OCI-LY1 (cell line): ENCODE data around the gene TAAR5.
"Not testable (repeated sequence)": the region's sequence is repeated elsewhere in the genome, so short reads cannot be mapped to it uniquely, and the experiment has no call there.

Source experiments
- H2AFZ ChIP-seq: fragments of 200-600 bp; sonication (generic), shearing (Covaris generic); 2 replicates; pipeline ENCODE4 v1.6.0; 2014; ENCODE audit warnings: antibody characterized with exemption, mild to moderate bottlenecking, low read length
- H3F3A ChIP-seq: fragments of 200-600 bp; sonication (generic), shearing (Covaris generic); 2 replicates; pipeline ENCODE4 v1.6.0; 2014; ENCODE audit warnings: mild to moderate bottlenecking, antibody characterized with exemption, low read length, moderate library complexity; ENCODE audit not compliant: insufficient read depth
- H3K27ac ChIP-seq: fragments of 200-600 bp; sonication (generic); 2 replicates; pipeline ENCODE4 v1.5.1; 2014; ENCODE audit warnings: low read length, mixed run types, mild to moderate bottlenecking, low read depth; ENCODE audit not compliant: poor library complexity, severe bottlenecking
- H3K27me3 ChIP-seq: fragments of 200-600 bp; sonication (generic); 2 replicates; pipeline ENCODE4 v1.6.0; 2014; ENCODE audit warnings: antibody characterized with exemption, mild to moderate bottlenecking, low read length, moderate library complexity; ENCODE audit not compliant: insufficient read depth
- H3K36me3 ChIP-seq: fragments of 200-600 bp; sonication (generic); 2 replicates; pipeline ENCODE4 v1.6.1; 2014; ENCODE audit warnings: mild to moderate bottlenecking, antibody characterized with exemption, low read length, moderate library complexity, mixed read lengths; ENCODE audit not compliant: insufficient read depth
- H3K4me1 ChIP-seq: fragments of 200-600 bp; sonication (generic); 2 replicates; pipeline ENCODE4 v1.5.1; 2014; ENCODE audit warnings: mild to moderate bottlenecking, low read length, moderate library complexity; ENCODE audit not compliant: insufficient read depth, severe bottlenecking
- H3K4me2 ChIP-seq: fragments of 200-600 bp; sonication (generic), shearing (Covaris generic); 2 replicates; pipeline ENCODE4 v1.6.1; 2014; ENCODE audit warnings: low read length
- H3K4me3 ChIP-seq: fragments of 200-600 bp; sonication (generic); 2 replicates; pipeline ENCODE4 v1.5.1; 2014; ENCODE audit warnings: low read length, low read depth, mild to moderate bottlenecking, mixed read lengths; ENCODE audit not compliant: poor library complexity, severe bottlenecking
- H3K79me2 ChIP-seq: fragments of 200-600 bp; shearing (Covaris generic); 2 replicates; pipeline ENCODE4 v1.6.1; 2016; ENCODE audit warnings: mixed run types, low read length, mixed read lengths; ENCODE audit not compliant: insufficient read depth
- H3K9ac ChIP-seq: fragments of 200-600 bp; sonication (generic), shearing (Covaris generic); 2 replicates; pipeline ENCODE4 v1.6.1; 2014; ENCODE audit warnings: mild to moderate bottlenecking, low read length, mixed read lengths
- H3K9me2 ChIP-seq: fragments of 200-600 bp; sonication (generic), shearing (Covaris generic); 2 replicates; pipeline ENCODE4 v1.6.1; 2014; ENCODE audit warnings: low read depth, mild to moderate bottlenecking, low read length, mixed read lengths
- H3K9me3 ChIP-seq: fragments of 200-600 bp; shearing (Covaris generic); 2 replicates; pipeline ENCODE4 v1.6.1; 2014; ENCODE audit warnings: low read length, mixed read lengths
- H4K20me1 ChIP-seq: fragments of 200-600 bp; sonication (generic), shearing (Covaris generic); 2 replicates; pipeline ENCODE4 v1.6.0; 2016; ENCODE audit warnings: mild to moderate bottlenecking, low read length; ENCODE audit not compliant: insufficient read depth
- CTCF ChIP-seq: fragments of 200-600 bp; sonication (generic), shearing (Covaris generic); IDR thresholded peaks from 2 replicates; pipeline ENCODE4 v1.5.1; 2017; ENCODE audit warnings: mild to moderate bottlenecking, antibody characterized with exemption, low read length, moderate library complexity, mixed read lengths
- EZH2 ChIP-seq: fragments of 200-600 bp; sonication (generic), shearing (Covaris generic); IDR thresholded peaks from 2 replicates; pipeline ENCODE4 v1.8.0; 2017; ENCODE audit warnings: borderline replicate concordance, mixed run types, mild to moderate bottlenecking, antibody characterized with exemption, low read length, moderate library complexity, mixed read lengths

Gene TAAR5

DNA sequence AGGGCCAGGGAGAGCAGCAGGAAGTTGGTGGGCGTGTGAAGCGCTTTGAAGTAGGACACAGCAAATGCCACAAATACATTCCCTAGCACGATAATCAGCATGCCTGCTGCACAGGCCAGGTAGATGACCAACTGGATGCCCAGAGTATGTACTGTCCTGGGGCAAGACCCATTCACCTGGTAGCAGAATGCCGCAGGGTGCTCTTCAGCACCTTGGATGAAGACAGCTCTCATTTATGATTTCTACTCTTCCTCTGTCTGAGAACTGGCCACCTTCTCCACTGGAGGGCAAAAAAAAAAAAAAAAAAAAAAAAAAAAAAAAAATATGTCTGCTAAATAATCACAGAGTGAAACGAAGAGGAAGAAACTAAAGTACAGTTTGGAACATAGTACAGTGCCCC, at the start of gene TAAR5:
TAAR5 (minus strand) TSS at position 288 of the 400 bp plus-strand sequence; CDS start at position 233, 55 bp downstream.
- H2AFZ ChIP-seq: no peak within 1 kb of the TSS
- no peak within 1 kb of the TSS for H3K27ac ChIP-seq
- no peaks in the 10 kb centered on the region for H4K20me1 ChIP-seq
- no peaks in the 10 kb centered on the region for H3K4me1 ChIP-seq
- no peak within 1 kb of the TSS for H3K4me2 ChIP-seq
- H3K9ac ChIP-seq: no peak within 1 kb of the TSS
- H3K9me3 ChIP-seq: no peaks in the 10 kb centered on the region
- no peaks in the 10 kb centered on the region for H3K79me2 ChIP-seq
- H3K27me3 ChIP-seq: no peaks in the 10 kb centered on the region
- H3K36me3 ChIP-seq: no peaks in the 10 kb centered on the region
- H3K9me2 ChIP-seq: no peaks in the 10 kb centered on the region
- no peak for TF ChIP-seq EZH2
- TF ChIP-seq CTCF: no peak
- H3F3A ChIP-seq: no peaks in the 10 kb centered on the region
- H3K4me3 ChIP-seq: no peak within 1 kb of the TSS

GRCh38 chr6:132637135-132637534, 47.6 kb upstream of the TAAR5 start:
- H3K4me1 ChIP-seq, H3K4me3 ChIP-seq, H3K27ac ChIP-seq, H2AFZ ChIP-seq, H3K4me2 ChIP-seq, H3K36me3 ChIP-seq, H3K79me2 ChIP-seq, H3K27me3 ChIP-seq, H3K9ac ChIP-seq, H3K9me2 ChIP-seq, H3F3A ChIP-seq, H4K20me1 ChIP-seq, H3K9me3 ChIP-seq: not testable (repeated sequence)

- not testable (repeated sequence) for H3K4me3 ChIP-seq, H3K27me3 ChIP-seq, H3K9ac ChIP-seq, H3F3A ChIP-seq, H4K20me1 ChIP-seq, H2AFZ ChIP-seq, H3K9me2 ChIP-seq, H3K4me2 ChIP-seq, H3K27ac ChIP-seq, H3K9me3 ChIP-seq, H3K79me2 ChIP-seq, H3K4me1 ChIP-seq, H3K36me3 ChIP-seq
Measured at GRCh38 chr6:132635906-132636305, 46.4 kb upstream of the TAAR5 start.

DNA sequence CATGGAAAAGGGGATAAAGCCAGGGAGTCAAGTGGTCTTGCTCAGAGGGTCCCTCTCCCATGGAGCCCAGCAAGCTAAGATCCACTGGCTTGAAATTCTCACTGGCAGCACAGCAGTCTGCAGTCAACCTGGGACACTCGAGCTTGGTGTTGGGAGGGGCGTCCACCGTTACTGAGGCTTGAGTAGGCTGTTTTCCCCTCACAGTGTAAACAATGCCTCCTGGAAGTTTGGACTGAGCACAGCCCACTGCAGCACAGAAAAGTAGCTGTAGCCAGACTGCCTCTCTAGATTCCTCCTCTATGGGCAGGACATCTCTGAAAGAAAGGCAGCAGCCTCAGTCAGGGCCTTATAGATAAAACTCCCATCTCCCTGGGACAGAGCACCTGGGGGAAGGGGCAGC, 45.7 kb upstream of the TAAR5 start:
- H3F3A ChIP-seq, H3K27me3 ChIP-seq, H3K36me3 ChIP-seq, H3K9ac ChIP-seq, H3K9me2 ChIP-seq, H3K9me3 ChIP-seq, H3K4me1 ChIP-seq, H3K4me2 ChIP-seq, H3K4me3 ChIP-seq, H3K79me2 ChIP-seq, H4K20me1 ChIP-seq, H3K27ac ChIP-seq, H2AFZ ChIP-seq: not testable (repeated sequence)

- Histone ChIP-seq H3K36me3 (no peaks in the 10 kb centered on the region), H3K4me1 (no peaks in the 10 kb centered on the region), H3K9me2 (no peaks in the 10 kb centered on the region), H2AFZ (no peak overlapping the region), H3K27ac (no peak overlapping the region), H3K9me3 (no peaks in the 10 kb centered on the region), H3K27me3 (no peaks in the 10 kb centered on the region), H3K9ac (no peak overlapping the region), H3K4me2 (no peak overlapping the region), H3F3A (no peaks in the 10 kb centered on the region), H4K20me1 (no peaks in the 10 kb centered on the region), H3K4me3 (no peak overlapping the region), H3K79me2 (no peaks in the 10 kb centered on the region)
- TF ChIP-seq EZH2 (no peak), CTCF (no peak)
Measured at GRCh38 chr6:132634796-132635195, 45.3 kb upstream of the TAAR5 start.
